ENCODE data around the gene KDM2B.

- no peak for TF ChIP-seq CTCF (conservative IDR thresholded peaks at IDR 0.05)
- no peak for TF ChIP-seq ZFX (IDR thresholded peaks at IDR 0.05)
Measured at GRCh38 chr12:121515615-121516014, 65.2 kb downstream of the KDM2B start.
